IPS-18c (cell line): ENCODE results near the gene MYCBP2.
A peak's percentile ranks its signal among the peaks of the same experiment; 100 is the strongest.
"Not testable (repeated sequence)": the region's sequence is repeated elsewhere in the genome, so short reads cannot be mapped to it uniquely, and the experiment has no call there.

Experiments
- H3K4me3 ChIP-seq: 2 replicates; pipeline ENCODE4 v1.7.0; 2013; ENCODE audit warnings: low read depth, mild to moderate bottlenecking, low read length, moderate library complexity; ENCODE audit not compliant: insufficient read depth
- H3K9me3 ChIP-seq: one replicate; pipeline ENCODE4 v1.6.1; 2013; ENCODE audit warnings: mild to moderate bottlenecking, low read length, moderate library complexity; ENCODE audit not compliant: control insufficient read depth, insufficient read depth

The MYCBP2 gene

DNA sequence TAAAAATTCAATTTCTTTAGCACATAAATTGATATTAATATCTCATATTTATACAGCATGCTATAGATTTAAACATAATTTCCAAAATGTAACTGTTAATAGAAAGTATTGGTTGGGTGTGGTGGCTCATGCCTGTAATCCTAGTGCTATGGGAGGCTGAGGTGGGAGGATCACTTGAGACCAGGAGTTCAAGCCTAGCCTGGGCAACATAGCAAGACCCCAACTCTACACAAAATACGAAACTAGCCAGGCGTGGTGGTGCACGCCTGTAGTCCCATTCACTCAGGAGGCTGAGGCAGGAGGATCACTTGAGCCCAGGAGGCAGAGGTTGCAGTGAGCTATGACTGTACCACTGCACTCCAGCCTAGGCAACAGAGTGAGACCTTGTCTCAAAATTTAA is 20.5 kb upstream of the MYCBP2 start:
- H3K9me3 ChIP-seq, H3K4me3 ChIP-seq: not testable (repeated sequence)

GRCh38 chr13:77345150-77345780 is 18.4 kb upstream of the MYCBP2 start:
- Histone ChIP-seq H3K9me3 (no peaks in the 10 kb centered on the region), H3K4me3 (no peak overlapping the region)

DNA sequence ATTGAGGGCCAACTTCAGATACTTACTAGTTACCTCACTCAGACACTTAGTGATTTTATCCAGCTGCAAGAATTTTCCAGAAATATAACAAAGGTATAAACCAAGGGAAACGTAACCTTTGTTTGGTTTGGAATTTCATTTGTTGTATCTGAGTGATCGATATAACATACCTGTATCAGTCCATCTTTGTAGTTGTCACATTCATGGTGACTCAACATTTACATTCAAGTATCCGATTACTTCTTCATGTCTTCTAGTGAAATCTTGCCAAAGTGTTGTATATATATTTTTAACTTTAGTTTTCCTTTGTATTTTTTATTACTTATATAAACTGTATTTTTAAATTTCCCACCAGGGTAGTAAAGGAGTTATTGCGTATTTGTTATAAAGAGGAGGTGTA is 16.9 kb upstream of the MYCBP2 start:
- no peak overlapping the region for H3K4me3 ChIP-seq
- no peaks in the 10 kb centered on the region for H3K9me3 ChIP-seq

- no peak overlapping the region for H3K4me3 ChIP-seq
- H3K9me3 ChIP-seq = no peaks in the 10 kb centered on the region
These were observed 12.5 kb upstream of the MYCBP2 start for GRCh38 chr13:77339408-77339807.

DNA sequence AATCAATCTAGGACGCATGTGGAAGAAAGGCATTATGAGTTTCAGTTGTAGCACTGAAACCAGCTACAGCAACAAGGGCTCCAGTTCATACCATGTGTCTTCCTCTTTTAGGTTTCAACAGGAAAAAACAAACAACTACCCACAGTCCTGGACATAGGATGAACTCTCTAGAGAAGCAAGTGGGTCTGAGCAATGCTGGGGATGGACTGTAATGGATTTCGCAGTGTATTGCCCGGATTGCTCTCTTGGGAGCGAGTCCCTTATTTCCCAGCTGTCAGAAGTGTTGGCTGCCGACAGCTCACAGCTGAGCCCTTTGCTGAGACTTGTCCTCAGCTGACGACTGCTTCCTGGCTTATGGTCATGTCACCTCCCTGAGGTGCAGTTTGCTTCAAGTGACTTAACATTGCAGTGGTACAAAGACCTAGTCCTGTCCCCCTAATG is 12.1 kb upstream of the MYCBP2 start:
- Histone ChIP-seq H3K9me3 (no peaks in the 10 kb centered on the region), H3K4me3 (no peak overlapping the region)

- Histone ChIP-seq H3K4me3 (no peak overlapping the region), H3K9me3 (no peaks in the 10 kb centered on the region)
These were observed 11.4 kb upstream of the MYCBP2 start for GRCh38 chr13:77338329-77338728.

DNA sequence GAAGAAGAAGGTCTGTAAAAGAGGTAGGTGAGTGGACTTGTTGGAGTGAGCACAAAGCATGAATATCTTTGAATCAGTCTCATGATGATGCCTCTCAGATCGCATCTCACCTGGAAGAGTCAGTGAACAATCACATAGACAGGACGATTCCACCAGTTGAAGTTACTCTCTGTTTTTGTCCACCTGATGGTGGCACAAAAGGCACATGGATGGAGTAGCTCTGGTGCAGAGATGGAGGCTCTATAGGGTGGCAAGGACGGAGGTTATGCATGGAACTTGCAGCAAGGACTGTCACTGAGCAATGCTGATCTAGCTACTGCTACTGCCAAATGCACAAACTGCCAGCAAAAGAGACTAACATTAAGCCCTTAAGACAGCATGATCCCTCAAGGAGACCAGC is 10.3 kb upstream of the MYCBP2 start:
- no peak overlapping the region for H3K4me3 ChIP-seq
- no peaks in the 10 kb centered on the region for H3K9me3 ChIP-seq

DNA sequence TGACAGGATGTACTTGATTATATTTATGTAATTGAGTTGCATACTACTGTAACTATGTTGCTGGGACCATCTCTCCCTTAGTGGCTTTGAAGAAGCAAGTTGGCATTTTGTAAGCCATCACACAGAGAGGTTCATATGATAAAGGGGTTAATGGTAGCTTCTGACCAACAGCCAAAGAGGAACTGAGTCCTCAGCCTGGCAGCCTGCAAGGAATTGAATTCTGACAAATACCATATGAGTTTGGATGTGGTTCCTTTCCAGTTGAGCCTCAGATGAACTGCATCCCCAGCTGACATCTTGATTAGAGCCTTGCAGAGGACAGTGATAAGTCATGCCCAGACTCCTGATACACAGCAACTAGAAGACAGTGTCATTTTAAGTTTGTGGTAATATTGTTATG is 8.6 kb upstream of the MYCBP2 start:
- H3K9me3 ChIP-seq = no peaks in the 10 kb centered on the region
- H3K4me3 ChIP-seq = no peak overlapping the region

GRCh38 chr13:77333594-77333993 is 6.7 kb upstream of the MYCBP2 start:
- Histone ChIP-seq H3K9me3 (no peaks in the 10 kb centered on the region), H3K4me3 (no peak overlapping the region)

GRCh38 chr13:77331421-77331820 is 4.5 kb upstream of the MYCBP2 start:
- H3K4me3 ChIP-seq = no peak overlapping the region

GRCh38 chr13:77329911-77330584 is 3.2 kb upstream of the MYCBP2 start:
- peak overlapping the region; percentile 86 for H3K4me3 ChIP-seq

More at GRCh38 chr13:77331421-77331820, 4.5 kb upstream of the MYCBP2 start:
- no peaks in the 10 kb centered on the region for H3K9me3 ChIP-seq

GRCh38 chr13:77329133-77329910 is 2.4 kb upstream of the MYCBP2 start:
- Histone ChIP-seq H3K9me3 (no peaks in the 10 kb centered on the region), H3K4me3 (peak overlapping the region; percentile 86)

More at GRCh38 chr13:77329911-77330584, 3.2 kb upstream of the MYCBP2 start:
- no peaks in the 10 kb centered on the region for H3K9me3 ChIP-seq

GRCh38 chr13:77328819-77329132 is 1.9 kb upstream of the MYCBP2 start:
- Histone ChIP-seq H3K4me3 (peak overlapping the region; percentile 86), H3K9me3 (no peaks in the 10 kb centered on the region)

DNA sequence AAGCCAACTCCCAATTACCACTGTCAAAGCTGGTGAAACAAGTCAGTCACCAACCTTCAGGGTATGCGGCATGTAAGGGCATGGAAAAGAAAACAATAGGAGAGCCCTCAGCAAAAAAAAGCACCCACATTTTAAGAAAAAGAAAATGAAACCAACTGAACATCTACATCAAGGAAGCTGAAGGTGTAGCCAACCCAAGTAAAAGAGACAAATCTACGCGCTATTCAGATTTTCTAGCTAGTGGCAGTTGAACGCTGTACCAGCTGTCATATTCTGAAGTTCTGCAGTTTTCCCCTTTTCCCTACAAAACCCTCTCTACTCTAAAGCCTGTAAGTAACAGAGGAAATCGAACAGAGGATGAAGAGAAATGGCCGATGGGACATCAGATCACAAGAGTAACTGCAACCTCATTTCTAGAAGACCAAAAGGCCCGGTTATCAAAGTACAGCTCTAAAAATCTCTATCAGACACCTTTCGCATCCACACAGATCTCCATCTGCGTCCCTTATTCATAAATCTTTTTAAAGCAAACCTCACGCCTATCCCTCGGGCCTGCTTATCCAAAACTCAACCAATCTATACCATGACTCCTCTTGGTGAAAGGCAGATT is 1.4 kb downstream of the MYCBP2 start:
- Histone ChIP-seq H3K4me3 (peak overlapping the region; percentile 78), H3K9me3 (no peaks in the 10 kb centered on the region)

- Histone ChIP-seq H3K9me3 (no peaks in the 10 kb centered on the region), H3K4me3 (no peak overlapping the region)
These were observed 3.0 kb downstream of the MYCBP2 start for GRCh38 chr13:77323858-77324257.

DNA sequence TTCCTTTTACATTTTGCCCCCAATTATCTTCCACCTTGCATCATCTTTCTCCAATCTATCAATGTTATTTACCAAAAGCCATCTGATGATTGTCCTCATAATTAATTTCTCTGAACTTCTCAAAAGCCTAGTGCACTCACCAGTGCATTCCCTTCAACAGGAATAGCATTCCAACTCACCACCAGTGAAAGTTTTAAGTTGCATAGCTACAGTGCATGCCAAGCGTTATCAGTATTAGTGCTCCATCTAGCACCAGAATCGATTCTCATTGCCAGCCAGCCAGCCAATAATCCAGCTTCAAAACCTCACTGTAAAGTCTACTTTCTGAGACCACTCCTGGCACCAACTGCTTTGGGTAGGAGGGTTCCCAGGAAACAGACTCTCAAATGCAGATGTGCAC is 7.4 kb downstream of the MYCBP2 start:
- Histone ChIP-seq H3K4me3 (no peak overlapping the region), H3K9me3 (no peaks in the 10 kb centered on the region)

- no peak overlapping the region for H3K4me3 ChIP-seq
- no peaks in the 10 kb centered on the region for H3K9me3 ChIP-seq
These were observed 8.2 kb downstream of the MYCBP2 start for GRCh38 chr13:77318741-77319140.

DNA sequence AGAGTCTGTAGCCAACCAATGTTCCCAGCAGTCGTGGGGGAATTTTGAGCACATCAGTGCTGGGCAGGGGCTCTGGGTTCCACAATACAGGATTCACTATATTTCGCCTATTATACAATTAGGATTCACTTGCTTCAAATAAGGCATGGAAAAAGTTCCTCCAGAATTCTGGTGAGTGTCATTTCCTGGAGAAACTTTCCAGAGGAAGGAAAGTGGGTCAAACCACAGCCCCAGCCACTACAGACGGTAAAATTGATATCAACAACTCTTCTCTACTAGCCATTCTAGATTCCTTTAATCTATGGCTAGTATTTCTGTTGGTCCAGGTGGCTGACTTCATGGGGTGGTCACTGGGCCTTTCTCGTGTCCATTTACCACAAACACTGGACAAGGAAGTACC is 10.5 kb downstream of the MYCBP2 start:
- no peak overlapping the region for H3K4me3 ChIP-seq
- no peaks in the 10 kb centered on the region for H3K9me3 ChIP-seq
